Measurements from ENCODE around the gene WDR41.
"Not testable (repeated sequence)": the region's sequence is repeated elsewhere in the genome, so short reads cannot be mapped to it uniquely, and the experiment has no call there.

DNA sequence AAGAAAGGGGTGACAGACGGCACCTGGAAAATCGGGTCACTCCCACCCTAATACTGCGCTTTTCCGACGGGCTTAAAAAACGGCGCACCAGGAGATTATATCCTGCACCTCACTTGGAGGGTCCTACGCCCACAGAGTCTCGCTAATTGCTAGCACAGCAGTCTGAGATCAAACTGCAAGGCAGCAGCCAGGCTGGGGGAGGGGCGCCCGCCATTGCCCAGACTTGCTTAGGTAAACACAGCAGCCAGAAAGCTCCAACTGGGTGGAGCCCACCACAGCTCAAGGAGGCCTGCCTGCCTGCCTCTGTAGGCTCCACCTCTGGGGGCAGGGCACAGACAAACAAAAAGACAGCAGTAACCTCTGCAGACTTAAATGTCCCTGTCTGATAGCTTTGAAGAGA, 17.1 kb downstream of the WDR41 start:
- TF ChIP-seq POLR2A (IDR thresholded peaks at IDR 0.05; ENCODE audit: low read length); GATA1 (IDR thresholded peaks at IDR 0.05; ENCODE audit: low read depth, low read length): not testable (repeated sequence)

All from erythroblast (primary cell).